GM21786 (cell line): ENCODE measurements around the gene F7.
"Not testable (repeated sequence)": the region's sequence is repeated elsewhere in the genome, so short reads cannot be mapped to it uniquely, and the experiment has no call there.

Experiments used
- ATAC-seq: cut with Tn5 transposase; IDR thresholded peaks from one replicate; pipeline ENCODE4 v1.9.1; 2021; ENCODE audit not compliant: unreplicated experiment

F7 gene

GRCh38 chr13:113150550-113151365, 45.2 kb downstream of the F7 start:
- ATAC-seq = no peak

- no peak for ATAC-seq
These were observed 46.4 kb downstream of the F7 start for GRCh38 chr13:113151745-113152690.

GRCh38 chr13:113152691-113152983, 47.0 kb downstream of the F7 start:
- no peak for ATAC-seq

- ATAC-seq = no peak
These were observed 47.6 kb downstream of the F7 start for GRCh38 chr13:113152984-113153809.

- no peak for ATAC-seq
These were observed 48.5 kb downstream of the F7 start for GRCh38 chr13:113153810-113154748.

GRCh38 chr13:113155201-113155600, 49.6 kb downstream of the F7 start:
- no peak for ATAC-seq

GRCh38 chr13:113155982-113156655, 50.5 kb downstream of the F7 start:
- ATAC-seq = no peak

- no peak for ATAC-seq
These were observed 51.8 kb downstream of the F7 start for GRCh38 chr13:113157206-113157928.

GRCh38 chr13:113157929-113158747, 52.5 kb downstream of the F7 start, which contains the start of gene PROZ:
Gene PROZ, plus strand, starts transcription at chr13:113158648. Its CDS starts 13 bp downstream, at chr13:113158661.
- ATAC-seq = no peak

GRCh38 chr13:113158946-113159345, 53.4 kb downstream of the F7 start:
- ATAC-seq = no peak

- no peak for ATAC-seq
These were observed 54.1 kb downstream of the F7 start for GRCh38 chr13:113159701-113160100.

GRCh38 chr13:113160983-113161382, 55.4 kb downstream of the F7 start:
- no peak for ATAC-seq

GRCh38 chr13:113161433-113161832, 55.8 kb downstream of the F7 start:
- ATAC-seq = no peak

- not testable (repeated sequence) for ATAC-seq
These were observed 56.4 kb downstream of the F7 start for GRCh38 chr13:113161975-113162374.

- no peak for ATAC-seq
These were observed 57.4 kb downstream of the F7 start for GRCh38 chr13:113162783-113163685.

- ATAC-seq = no peak
These were observed 58.9 kb downstream of the F7 start for GRCh38 chr13:113164492-113164891.

- ATAC-seq = no peak
These were observed 60.7 kb downstream of the F7 start for GRCh38 chr13:113166266-113166665.
